CD4-positive, alpha-beta T cell (primary cell): ENCODE data around the gene SHROOM1. TPM values are rescaled to one million over a fixed set of nuclear protein-coding genes. Genes with fewer than 3 reads are reported as not detected.

ENCODE experiments used
- ATAC-seq: fragments of 200-7000 bp; cut with Tn5 transposase; one replicate; pipeline ENCODE4 v1.10.0; 2022; ENCODE audit warnings: mild to moderate bottlenecking; ENCODE audit not compliant: poor library complexity
- CTCF ChIA-PET: fragments of 350-600 bp; sonication (Branson Sonifier 250); formaldehyde crosslinking; loops from one replicate; lab custom pipeline; 2021; ENCODE audit warnings: antibody characterized with exemption, inconsistent platforms; lab: Charles Lee
- POLR2A ChIA-PET: fragments of 350-600 bp; sonication (Branson Sonifier 250); formaldehyde crosslinking; loops from one replicate; lab custom pipeline; 2021; ENCODE audit warnings: antibody characterized with exemption, inconsistent platforms; lab: Charles Lee
- DNase-seq, 14 experiments: peaks; one replicate each; pipeline ENCODE4 v3.0.0-alpha.2; 2013 to 2020; ENCODE audit warnings: mixed read lengths in 2 of 14
- H3K27ac ChIP-seq, 2 donors: one replicate each; pipeline versions ENCODE4 v1.5.1 to v1.7.0; 2013; ENCODE audit warnings: low read length in 2 of 2, low read depth in 1 of 2, mild to moderate bottlenecking in 1 of 2
- H3K27me3 ChIP-seq, 2 experiments: 1 replicate in 1 of 2; 2 replicates in 1 of 2; pipeline versions ENCODE4 v1.6.1 to v1.7.0; 2013; ENCODE audit warnings: low read length in 2 of 2, control low read depth in 1 of 2, mild to moderate bottlenecking in 1 of 2, moderate library complexity in 1 of 2; ENCODE audit not compliant: insufficient read depth in 2 of 2, control insufficient read depth in 1 of 2
- H3K36me3 ChIP-seq: one replicate; pipeline ENCODE4 v1.6.1; 2013; ENCODE audit warnings: low read length, control low read depth; ENCODE audit not compliant: insufficient read depth
- H3K4me1 ChIP-seq: one replicate; pipeline ENCODE4 v1.6.1; 2013; ENCODE audit warnings: low read length, control low read depth; ENCODE audit not compliant: insufficient read depth
- H3K4me3 ChIP-seq: one replicate; pipeline ENCODE4 v1.5.1; 2013; ENCODE audit warnings: mild to moderate bottlenecking, low read length, moderate library complexity
- H3K9me3 ChIP-seq, 2 experiments: 1 replicate in 1 of 2; 2 replicates in 1 of 2; pipeline versions ENCODE4 v1.6.1 to v1.7.0; 2013; ENCODE audit warnings: low read length in 2 of 2, mild to moderate bottlenecking in 2 of 2, control low read depth in 1 of 2, moderate library complexity in 1 of 2; ENCODE audit not compliant: control insufficient read depth in 1 of 2, insufficient read depth in 1 of 2
- H3K27ac Mint-ChIP-seq: one replicate; pipeline ENCODE4 v1.8.0; 2020; ENCODE audit warnings: mixed read lengths
- H3K27me3 Mint-ChIP-seq: one replicate; pipeline ENCODE4 v1.8.0; 2021; ENCODE audit warnings: mixed read lengths
- H3K36me3 Mint-ChIP-seq: one replicate; pipeline ENCODE4 v1.8.0; 2021; ENCODE audit warnings: low read depth, mixed read lengths
- H3K4me1 Mint-ChIP-seq: one replicate; pipeline ENCODE4 v1.8.0; 2021; ENCODE audit warnings: low read depth, mixed read lengths
- H3K4me3 Mint-ChIP-seq: one replicate; pipeline ENCODE4 v1.8.0; 2020; ENCODE audit warnings: mild to moderate bottlenecking, mixed read lengths
- H3K9me3 Mint-ChIP-seq: one replicate; pipeline ENCODE4 v1.8.0; 2020; ENCODE audit warnings: mixed read lengths
- intact Hi-C, 2 experiments: fragments of 100-400 bp; cut with DNase I in 1 of 2; cut with micrococcal nuclease in 1 of 2; formaldehyde crosslinking; loops; one replicate each; pipeline versions ENCODE4 v1.15.1 to v1.9.0; 2023 to 2025; cut with DNase I, micrococcal nuclease
- total RNA-seq, 174 experiments: library from RNA in 2 of 174; stranded (reverse) in 2 of 174; gene quantifications; one replicate each; pipeline ENCODE4 v1.2.3 and lab custom pipeline; 2021 to 2026
- TF ChIP-seq, protein P1 (sequence below): fragments of 200-600 bp; IDR thresholded peaks from one replicate; pipeline ENCODE4 v1.8.0; 2022; ENCODE audit warnings: antibody characterized with exemption, mild to moderate bottlenecking

The SHROOM1 gene
- total RNA-seq, 2 experiments from 2014 or later, result 0.59 TPM; not detected in 1

DNA sequence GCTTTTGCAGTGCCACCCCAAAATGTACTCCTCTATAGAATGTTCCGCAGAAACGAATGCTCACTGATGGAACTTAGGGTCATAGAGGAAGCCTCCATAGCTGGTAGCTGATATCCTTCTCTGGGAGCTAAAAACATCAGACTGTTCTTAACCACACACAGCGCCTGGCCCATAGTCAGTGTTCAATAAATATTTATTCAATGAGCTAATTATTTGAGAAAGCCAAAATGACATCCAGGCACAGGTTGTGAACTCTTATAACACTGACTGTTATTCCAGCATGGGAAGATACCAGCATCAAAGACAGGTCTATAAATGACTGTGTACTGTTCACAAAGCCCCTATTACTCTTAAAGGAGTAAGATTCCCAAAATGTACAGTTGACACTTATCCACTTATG is 22.9 kb upstream of the SHROOM1 start:
- Mint-ChIP-seq H3K9me3 (no peaks in the 10 kb centered on the region), H3K4me1 (no peaks in the 10 kb centered on the region), H3K36me3 (no peaks in the 10 kb centered on the region), H3K27ac (no peak overlapping the region), H3K27me3 (peaks cover 9% of the 10 kb centered on the region), H3K4me3 (no peak overlapping the region)
- TF ChIP-seq, protein P1, sequence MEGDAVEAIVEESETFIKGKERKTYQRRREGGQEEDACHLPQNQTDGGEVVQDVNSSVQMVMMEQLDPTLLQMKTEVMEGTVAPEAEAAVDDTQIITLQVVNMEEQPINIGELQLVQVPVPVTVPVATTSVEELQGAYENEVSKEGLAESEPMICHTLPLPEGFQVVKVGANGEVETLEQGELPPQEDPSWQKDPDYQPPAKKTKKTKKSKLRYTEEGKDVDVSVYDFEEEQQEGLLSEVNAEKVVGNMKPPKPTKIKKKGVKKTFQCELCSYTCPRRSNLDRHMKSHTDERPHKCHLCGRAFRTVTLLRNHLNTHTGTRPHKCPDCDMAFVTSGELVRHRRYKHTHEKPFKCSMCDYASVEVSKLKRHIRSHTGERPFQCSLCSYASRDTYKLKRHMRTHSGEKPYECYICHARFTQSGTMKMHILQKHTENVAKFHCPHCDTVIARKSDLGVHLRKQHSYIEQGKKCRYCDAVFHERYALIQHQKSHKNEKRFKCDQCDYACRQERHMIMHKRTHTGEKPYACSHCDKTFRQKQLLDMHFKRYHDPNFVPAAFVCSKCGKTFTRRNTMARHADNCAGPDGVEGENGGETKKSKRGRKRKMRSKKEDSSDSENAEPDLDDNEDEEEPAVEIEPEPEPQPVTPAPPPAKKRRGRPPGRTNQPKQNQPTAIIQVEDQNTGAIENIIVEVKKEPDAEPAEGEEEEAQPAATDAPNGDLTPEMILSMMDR, result no peak
- Histone ChIP-seq H3K27ac (no peak overlapping the region), H3K9me3 (no peaks in the 10 kb centered on the region), H3K4me1 (no peaks in the 10 kb centered on the region), H3K36me3 (no peaks in the 10 kb centered on the region), H3K4me3 (no peak overlapping the region), H3K27me3 (no peaks in the 10 kb centered on the region)
- no peak for DNase-seq
- CTCF ChIA-PET, result interaction anchor here (1.1 to 1.4 kb wide), 2 partner anchors 8 to 34 kb away, joined by 3 to 4 read pairs; no protein-coding TSS in a partner anchor
- intact Hi-C loops, result no loop called here
- ATAC-seq, result no peak
- POLR2A ChIA-PET, result no interaction called here

GRCh38 chr5:132850066-132850465 is 19.6 kb upstream of the SHROOM1 start:
- H3K4me1 ChIP-seq, result no peaks in the 10 kb centered on the region
- DNase-seq (no peak), ATAC-seq (no peak)
- Mint-ChIP-seq H3K9me3 (no peaks in the 10 kb centered on the region), H3K27me3 (peaks cover 4% of the 10 kb centered on the region), H3K4me3 (no peak overlapping the region), H3K27ac (no peak overlapping the region), H3K36me3 (no peaks in the 10 kb centered on the region), H3K4me1 (no peaks in the 10 kb centered on the region)
- ChIA-PET CTCF (no interaction called here), POLR2A (interaction anchor here (0.9 kb wide), 1 partner anchor 13 kb away, joined by 4 read pairs; no protein-coding TSS in a partner anchor)
- no peaks in the 10 kb centered on the region for H3K9me3 ChIP-seq
- no peak overlapping the region for H3K4me3 ChIP-seq
- TF ChIP-seq, protein P1, result no peak
- intact Hi-C loops, result no loop called here
- no peak overlapping the region for H3K27ac ChIP-seq
- H3K36me3 ChIP-seq, result no peaks in the 10 kb centered on the region
- no peaks in the 10 kb centered on the region for H3K27me3 ChIP-seq

DNA sequence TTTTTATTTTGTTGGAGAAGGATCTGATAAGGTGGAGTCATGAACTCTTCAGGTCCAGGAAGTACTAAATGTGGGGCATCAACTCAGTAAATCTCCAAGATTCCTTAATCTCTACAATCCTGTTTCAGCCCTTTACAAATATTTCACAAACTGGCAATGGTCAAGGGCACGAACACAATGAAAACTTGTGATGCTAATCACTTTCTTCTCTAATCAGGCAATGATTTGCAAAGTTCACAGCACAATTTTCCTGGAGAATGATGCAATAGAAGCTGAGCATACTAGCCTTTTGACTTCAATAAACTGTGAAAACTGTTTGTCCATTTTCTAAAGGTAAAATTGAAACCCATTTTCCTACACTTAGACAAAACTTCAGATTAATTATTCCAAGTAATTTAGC is 18.9 kb upstream of the SHROOM1 start:
- no peaks in the 10 kb centered on the region for H3K9me3 ChIP-seq
- no peaks in the 10 kb centered on the region for H3K4me1 Mint-ChIP-seq
- no peak overlapping the region for H3K4me3 Mint-ChIP-seq
- ATAC-seq (no peak), DNase-seq (no peak)
- POLR2A ChIA-PET, result no interaction called here
- intact Hi-C loops, result no loop called here
- no peak overlapping the region for H3K27ac Mint-ChIP-seq
- no peaks in the 10 kb centered on the region for H3K36me3 Mint-ChIP-seq
- CTCF ChIA-PET, result interaction anchor here (1.2 kb wide), 1 partner anchor 19 kb away, joined by 3 read pairs; the partner anchor contains the start of gene SHROOM1
- TF ChIP-seq, protein P1, result no peak
- no peaks in the 10 kb centered on the region for H3K9me3 Mint-ChIP-seq
- H3K4me3 ChIP-seq, result no peak overlapping the region
- H3K27me3 Mint-ChIP-seq, result peaks cover 4% of the 10 kb centered on the region
- H3K4me1 ChIP-seq, result no peaks in the 10 kb centered on the region
- H3K27me3 ChIP-seq, result no peaks in the 10 kb centered on the region
- no peak overlapping the region for H3K27ac ChIP-seq
- no peaks in the 10 kb centered on the region for H3K36me3 ChIP-seq
